Measurements from ENCODE around the gene PES1. TPM values are rescaled to one million over a fixed set of nuclear protein-coding genes. Genes with fewer than 3 reads are reported as not detected.

The PES1 gene
- total RNA-seq = 10 to 100 TPM; 26.0 to 69.5 (median 36.4) TPM

DNA sequence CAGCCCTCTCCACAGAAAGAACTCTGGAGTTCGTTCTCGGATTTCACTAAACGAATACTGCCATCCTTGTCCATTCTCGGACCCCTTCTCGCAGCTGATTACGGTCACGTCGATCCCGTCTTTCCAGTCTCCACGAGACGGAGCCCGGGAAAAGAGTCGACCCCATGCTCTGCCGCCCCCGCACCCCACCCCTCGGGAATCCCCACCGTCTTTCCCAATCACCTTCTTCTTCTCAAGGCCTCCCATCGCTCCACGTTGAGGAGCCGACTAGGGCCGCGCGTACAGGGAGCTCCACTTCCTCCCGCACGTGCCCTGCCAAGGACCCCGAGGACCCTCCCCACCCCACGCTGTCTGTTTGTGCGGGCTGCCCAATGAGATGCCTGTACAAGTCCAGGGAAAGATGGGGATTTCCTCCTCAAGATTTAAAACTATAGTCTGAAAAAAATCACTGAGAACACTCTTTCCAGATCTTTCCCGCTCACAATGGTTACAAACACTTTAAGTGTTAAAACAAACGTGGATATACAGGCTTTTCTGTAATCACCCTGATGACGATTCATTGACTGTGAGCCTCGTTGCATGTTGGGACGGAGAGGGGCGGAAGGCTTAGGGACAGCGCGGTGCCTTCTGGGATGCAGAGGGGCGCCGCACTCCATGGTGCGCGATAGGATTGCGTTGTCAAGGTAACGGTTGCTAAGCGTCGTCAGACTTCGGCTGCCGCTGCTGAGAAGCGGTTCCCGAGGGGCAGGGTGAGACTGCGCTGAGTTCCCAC lies at the start of gene PES1:
PES1 (minus strand) TSS at position 323 of the 772 bp plus-strand sequence; CDS start at position 246, 77 bp downstream.
- TF ChIP-seq, protein P1, sequence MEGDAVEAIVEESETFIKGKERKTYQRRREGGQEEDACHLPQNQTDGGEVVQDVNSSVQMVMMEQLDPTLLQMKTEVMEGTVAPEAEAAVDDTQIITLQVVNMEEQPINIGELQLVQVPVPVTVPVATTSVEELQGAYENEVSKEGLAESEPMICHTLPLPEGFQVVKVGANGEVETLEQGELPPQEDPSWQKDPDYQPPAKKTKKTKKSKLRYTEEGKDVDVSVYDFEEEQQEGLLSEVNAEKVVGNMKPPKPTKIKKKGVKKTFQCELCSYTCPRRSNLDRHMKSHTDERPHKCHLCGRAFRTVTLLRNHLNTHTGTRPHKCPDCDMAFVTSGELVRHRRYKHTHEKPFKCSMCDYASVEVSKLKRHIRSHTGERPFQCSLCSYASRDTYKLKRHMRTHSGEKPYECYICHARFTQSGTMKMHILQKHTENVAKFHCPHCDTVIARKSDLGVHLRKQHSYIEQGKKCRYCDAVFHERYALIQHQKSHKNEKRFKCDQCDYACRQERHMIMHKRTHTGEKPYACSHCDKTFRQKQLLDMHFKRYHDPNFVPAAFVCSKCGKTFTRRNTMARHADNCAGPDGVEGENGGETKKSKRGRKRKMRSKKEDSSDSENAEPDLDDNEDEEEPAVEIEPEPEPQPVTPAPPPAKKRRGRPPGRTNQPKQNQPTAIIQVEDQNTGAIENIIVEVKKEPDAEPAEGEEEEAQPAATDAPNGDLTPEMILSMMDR (IDR thresholded peaks at IDR 0.05; ENCODE audit: low read depth) = no peak

DNA sequence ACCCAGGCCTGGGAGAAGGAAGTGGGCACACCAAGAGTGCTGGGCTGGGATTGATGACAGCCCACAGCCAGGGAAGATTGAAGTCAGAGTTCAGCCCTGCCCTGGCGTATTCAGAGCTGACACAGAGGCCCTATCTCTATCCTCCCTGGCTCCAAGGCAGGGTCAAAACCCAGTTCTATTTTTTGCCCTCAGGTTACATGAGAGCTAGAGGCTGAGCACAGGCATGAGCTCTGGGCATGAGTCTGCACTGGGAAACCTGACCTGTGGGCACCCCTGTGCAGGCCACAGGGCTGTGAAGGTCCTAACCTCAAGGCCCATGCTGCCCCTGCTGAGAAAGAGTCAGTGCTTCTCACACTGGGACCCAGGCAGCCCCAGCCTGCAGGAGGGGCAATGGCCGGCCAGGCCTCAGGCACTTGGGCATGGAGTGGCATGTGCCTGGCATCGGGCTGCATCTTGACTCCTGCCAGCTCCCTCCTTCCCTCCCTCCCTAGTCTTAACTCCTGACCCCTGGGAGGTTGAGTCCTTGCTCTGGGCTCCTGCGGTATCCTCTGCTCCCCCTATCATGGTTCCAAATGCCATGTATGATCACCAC lies 49.2 kb upstream of the PES1 start:
- TF ChIP-seq, protein P1 (IDR thresholded peaks at IDR 0.05; ENCODE audit: low read depth) = no peak

DNA sequence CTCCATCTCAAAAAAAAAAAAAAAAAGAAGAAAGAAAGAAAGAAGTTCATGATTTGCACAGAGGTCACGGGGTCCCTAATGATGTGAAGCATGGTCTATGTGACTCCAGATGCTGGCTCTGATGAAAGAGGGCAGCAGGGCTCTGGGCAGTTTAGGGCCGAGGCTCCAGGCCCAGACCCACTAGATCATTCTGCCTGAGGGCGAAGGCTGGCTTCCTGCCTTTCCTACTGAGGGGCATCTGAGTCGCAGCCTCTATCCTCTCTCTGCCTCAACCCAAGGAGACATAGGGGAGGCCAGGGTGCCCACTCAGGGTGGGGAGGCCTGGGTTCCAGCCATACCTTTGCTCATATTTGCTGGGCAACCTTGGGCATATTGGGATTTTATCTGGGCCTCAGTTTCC lies 48.7 kb upstream of the PES1 start:
- TF ChIP-seq, protein P1 (IDR thresholded peaks at IDR 0.05; ENCODE audit: low read depth) = no peak

DNA sequence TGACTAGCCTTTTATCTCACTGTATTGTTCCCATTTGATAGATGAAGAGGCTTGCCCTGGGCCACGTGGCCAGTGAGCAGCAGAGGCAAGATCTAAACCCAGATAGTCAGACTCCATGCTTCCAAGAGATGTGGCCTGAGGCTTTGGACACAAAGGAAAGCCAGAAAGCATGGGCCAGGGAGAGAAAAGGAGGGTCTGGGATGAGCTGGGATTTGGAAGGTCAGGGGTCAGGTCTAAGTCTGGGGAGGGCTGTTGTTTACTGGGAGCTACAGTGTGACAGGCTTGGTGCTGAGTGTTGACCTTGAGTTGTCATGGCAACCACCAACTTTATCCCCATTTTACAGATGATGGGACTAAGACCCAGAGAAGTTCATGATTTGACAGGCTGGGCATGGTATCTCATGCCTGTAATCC lies 46.0 kb upstream of the PES1 start:
- TF ChIP-seq, protein P1 (IDR thresholded peaks at IDR 0.05; ENCODE audit: low read depth) = no peak

GRCh38 chr22:30636226-30637077 lies 44.7 kb upstream of the PES1 start:
- TF ChIP-seq, protein P1 (IDR thresholded peaks at IDR 0.05; ENCODE audit: low read depth) = no peak

- TF ChIP-seq, protein P1 (IDR thresholded peaks at IDR 0.05; ENCODE audit: low read depth) = no peak
Observed at GRCh38 chr22:30635273-30636225, 43.8 kb upstream of the PES1 start, which contains the start of gene SLC35E4. TSS of gene SLC35E4 (plus strand) at chr22:30635781. CDS start at chr22:30636451, 670 bp downstream.

Measured in subcutaneous adipose tissue (tissue), 4 donors.